ENCODE data around the gene ASB4.

GRCh38 chr7:95482424-95482823, 3.3 kb upstream of the ASB4 start:
- TF ChIP-seq, protein P1, sequence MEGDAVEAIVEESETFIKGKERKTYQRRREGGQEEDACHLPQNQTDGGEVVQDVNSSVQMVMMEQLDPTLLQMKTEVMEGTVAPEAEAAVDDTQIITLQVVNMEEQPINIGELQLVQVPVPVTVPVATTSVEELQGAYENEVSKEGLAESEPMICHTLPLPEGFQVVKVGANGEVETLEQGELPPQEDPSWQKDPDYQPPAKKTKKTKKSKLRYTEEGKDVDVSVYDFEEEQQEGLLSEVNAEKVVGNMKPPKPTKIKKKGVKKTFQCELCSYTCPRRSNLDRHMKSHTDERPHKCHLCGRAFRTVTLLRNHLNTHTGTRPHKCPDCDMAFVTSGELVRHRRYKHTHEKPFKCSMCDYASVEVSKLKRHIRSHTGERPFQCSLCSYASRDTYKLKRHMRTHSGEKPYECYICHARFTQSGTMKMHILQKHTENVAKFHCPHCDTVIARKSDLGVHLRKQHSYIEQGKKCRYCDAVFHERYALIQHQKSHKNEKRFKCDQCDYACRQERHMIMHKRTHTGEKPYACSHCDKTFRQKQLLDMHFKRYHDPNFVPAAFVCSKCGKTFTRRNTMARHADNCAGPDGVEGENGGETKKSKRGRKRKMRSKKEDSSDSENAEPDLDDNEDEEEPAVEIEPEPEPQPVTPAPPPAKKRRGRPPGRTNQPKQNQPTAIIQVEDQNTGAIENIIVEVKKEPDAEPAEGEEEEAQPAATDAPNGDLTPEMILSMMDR (IDR thresholded peaks at IDR 0.05; ENCODE audit: insufficient read depth, low read length): no peak
- TF ChIP-seq GABPA (IDR thresholded peaks at IDR 0.05; ENCODE audit: low read depth) (no peak), POLR2AphosphoS5 (IDR thresholded peaks at IDR 0.05; ENCODE audit: low read depth) (no peak), REST (IDR thresholded peaks at IDR 0.05; ENCODE audit: insufficient replicate concordance, low read depth) (no peak)

Measured in HL-60 (cell line).